Measurements from ENCODE around the gene COQ6.

- TF ChIP-seq CTCF (IDR thresholded peaks at IDR 0.05) (no peak), POLR2AphosphoS5 (IDR thresholded peaks at IDR 0.05) (no peak)
Observed at GRCh38 chr14:73903028-73903427, 47.1 kb upstream of the COQ6 start.
